ENCODE data around the gene MR1. TPM values are rescaled to one million over a fixed set of nuclear protein-coding genes. Genes with fewer than 3 reads are reported as not detected.

The MR1 gene
- polyA plus RNA-seq, 1 donor (not counting 4 experiments of a cell fraction or from before 2014, with no cell fraction given) = 32.3 TPM

GRCh38 chr1:181036107-181036836, 2.5 kb downstream of the MR1 start:
- no peak overlapping the region for H2AFZ ChIP-seq (ENCODE audit: control insufficient read depth, low read length)
- H3K27me3 ChIP-seq (ENCODE audit: control insufficient read depth, extremely low read depth, insufficient read depth, low read length) = no peaks in the 10 kb centered on the region
- H3K4me1 ChIP-seq (ENCODE audit: control insufficient read depth, extremely low read depth, insufficient read depth, low read length) = peaks cover 23% of the 10 kb centered on the region
- no peak overlapping the region for H3K9ac ChIP-seq (ENCODE audit: control insufficient read depth, extremely low read depth, insufficient read depth, low read length)
- no peaks in the 10 kb centered on the region for H3K9me3 ChIP-seq (ENCODE audit: control insufficient read depth, low read depth, low read length)
- H3K27ac ChIP-seq (ENCODE audit: control insufficient read depth, insufficient read depth, low read length) = no peak overlapping the region
- no peak for DNase-seq (ENCODE audit: low read depth, low spot score)
- H3K36me3 ChIP-seq (ENCODE audit: control insufficient read depth in 2 of 2, extremely low read depth in 1 of 2, insufficient read depth in 2 of 2, low read length in 2 of 2) = no peaks in the 10 kb centered on the region
- H3K9me1 ChIP-seq (ENCODE audit: control insufficient read depth, extremely low read depth, insufficient read depth, low read length) = no peaks in the 10 kb centered on the region
- H4K20me1 ChIP-seq (ENCODE audit: control insufficient read depth, extremely low read depth, insufficient read depth, low read length) = no peaks in the 10 kb centered on the region
- no peak overlapping the region for H3K4me3 ChIP-seq (ENCODE audit: control insufficient read depth in 2 of 3, extremely low read depth in 1 of 3, insufficient read depth in 2 of 3, low read depth in 1 of 3, low read length in 3 of 3)
- dilution Hi-C loops (cut with MboI; ENCODE audit: extremely low pct_ligation_motif_present, low sequenced_read_pairs) = no loop called here
- no peak for FAIRE-seq
- no peak overlapping the region for H3K4me2 ChIP-seq (ENCODE audit: control insufficient read depth, extremely low read depth, insufficient read depth, low read depth, low read length)
- TF ChIP-seq CTCF (optimal IDR thresholded peaks at IDR 0.05 in 1 of 3, IDR thresholded peaks at IDR 0.05 in 1 of 3, conservative IDR thresholded peaks at IDR 0.05 in 1 of 3; ENCODE audit: extremely low read depth in 1 of 3, insufficient read depth in 2 of 3, low read length in 3 of 3) (no peak), EZH2 (IDR thresholded peaks at IDR 0.05; ENCODE audit: low read length) (no peak)
- peaks cover 3% of the 10 kb centered on the region for H3K79me2 ChIP-seq (ENCODE audit: control insufficient read depth, insufficient read depth, low read length)

GRCh38 chr1:181037386-181037785, 3.6 kb downstream of the MR1 start:
- Histone ChIP-seq H3K9me3 (ENCODE audit: control insufficient read depth, low read depth, low read length) (no peaks in the 10 kb centered on the region), H3K9ac (ENCODE audit: control insufficient read depth, extremely low read depth, insufficient read depth, low read length) (no peak overlapping the region), H3K27me3 (ENCODE audit: control insufficient read depth, extremely low read depth, insufficient read depth, low read length) (no peaks in the 10 kb centered on the region), H3K4me3 (ENCODE audit: control insufficient read depth in 2 of 3, extremely low read depth in 1 of 3, insufficient read depth in 2 of 3, low read depth in 1 of 3, low read length in 3 of 3) (no peak overlapping the region), H3K36me3 (ENCODE audit: control insufficient read depth in 2 of 2, extremely low read depth in 1 of 2, insufficient read depth in 2 of 2, low read length in 2 of 2) (no peaks in the 10 kb centered on the region), H4K20me1 (ENCODE audit: control insufficient read depth, extremely low read depth, insufficient read depth, low read length) (no peaks in the 10 kb centered on the region), H3K4me1 (ENCODE audit: control insufficient read depth, extremely low read depth, insufficient read depth, low read length) (peaks cover 23% of the 10 kb centered on the region), H3K79me2 (ENCODE audit: control insufficient read depth, insufficient read depth, low read length) (peaks cover 3% of the 10 kb centered on the region), H3K9me1 (ENCODE audit: control insufficient read depth, extremely low read depth, insufficient read depth, low read length) (no peaks in the 10 kb centered on the region), H3K4me2 (ENCODE audit: control insufficient read depth, extremely low read depth, insufficient read depth, low read depth, low read length) (no peak overlapping the region), H2AFZ (ENCODE audit: control insufficient read depth, low read length) (no peak overlapping the region), H3K27ac (ENCODE audit: control insufficient read depth, insufficient read depth, low read length) (no peak overlapping the region)
- no peak for TF ChIP-seq EZH2 (IDR thresholded peaks at IDR 0.05; ENCODE audit: low read length)
- TF ChIP-seq CTCF (optimal IDR thresholded peaks at IDR 0.05 in 1 of 3, IDR thresholded peaks at IDR 0.05 in 1 of 3, conservative IDR thresholded peaks at IDR 0.05 in 1 of 3; ENCODE audit: extremely low read depth in 1 of 3, insufficient read depth in 2 of 3, low read length in 3 of 3) = no peak
- dilution Hi-C loops (cut with MboI; ENCODE audit: extremely low pct_ligation_motif_present, low sequenced_read_pairs) = no loop called here
- FAIRE-seq (no peak), DNase-seq (ENCODE audit: low read depth, low spot score) (no peak)
